ENCODE data around the gene PIWIL4.
"Not testable (repeated sequence)": the region's sequence is repeated elsewhere in the genome, so short reads cannot be mapped to it uniquely, and the experiment has no call there.

PIWIL4 gene

GRCh38 chr11:94639901-94640721 is 72.9 kb downstream of the PIWIL4 start:
- no peak for DNase-seq

DNA sequence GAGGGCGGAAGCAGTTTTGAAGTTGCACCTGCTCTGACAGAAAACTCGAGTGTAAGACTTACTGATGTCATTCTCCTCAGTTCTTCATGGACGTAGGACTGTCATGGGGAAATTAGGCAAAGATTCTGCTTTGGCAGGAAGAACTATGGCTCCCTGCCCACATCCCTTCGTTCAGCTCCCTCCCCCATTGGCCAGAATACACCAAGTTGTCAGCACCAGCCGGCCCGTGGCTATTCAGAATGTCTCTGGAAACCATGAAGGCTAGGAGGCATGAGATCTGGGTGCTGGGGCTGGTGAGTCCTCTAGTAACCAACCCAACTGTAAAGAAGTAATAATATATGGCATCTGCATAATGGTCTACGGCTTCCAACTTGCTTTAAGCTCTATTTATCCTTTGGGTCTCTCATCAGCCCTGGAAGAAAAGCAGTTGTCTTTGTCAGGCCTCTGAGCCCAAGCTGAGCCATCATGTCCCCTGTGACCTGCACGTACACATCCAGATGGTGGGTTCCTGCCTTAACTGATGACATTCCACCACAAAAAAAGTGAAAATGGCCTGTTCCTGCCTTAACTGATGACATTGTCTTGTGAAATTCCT is 74.1 kb downstream of the PIWIL4 start:
- no peak for DNase-seq

DNA sequence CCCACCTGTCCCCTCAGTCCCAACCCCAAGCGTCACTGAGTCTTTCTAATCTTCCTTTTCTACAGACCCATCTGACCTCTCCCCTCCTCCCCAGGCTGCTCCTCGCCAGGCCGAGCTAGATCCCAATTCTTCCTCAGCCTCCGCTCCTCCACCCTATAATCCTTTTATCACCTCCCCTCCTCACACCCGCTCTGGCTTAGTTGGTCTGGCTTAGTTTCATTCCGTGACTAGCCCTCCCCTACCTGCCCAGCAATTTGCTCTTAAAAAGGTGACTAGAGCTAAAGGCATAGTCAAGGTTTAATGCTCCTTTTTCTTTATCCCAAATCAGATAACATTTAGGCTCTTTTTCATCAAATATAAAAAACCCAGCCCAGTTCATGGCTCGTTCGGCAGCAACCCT is 76.0 kb downstream of the PIWIL4 start:
- DNase-seq = not testable (repeated sequence)

DNA sequence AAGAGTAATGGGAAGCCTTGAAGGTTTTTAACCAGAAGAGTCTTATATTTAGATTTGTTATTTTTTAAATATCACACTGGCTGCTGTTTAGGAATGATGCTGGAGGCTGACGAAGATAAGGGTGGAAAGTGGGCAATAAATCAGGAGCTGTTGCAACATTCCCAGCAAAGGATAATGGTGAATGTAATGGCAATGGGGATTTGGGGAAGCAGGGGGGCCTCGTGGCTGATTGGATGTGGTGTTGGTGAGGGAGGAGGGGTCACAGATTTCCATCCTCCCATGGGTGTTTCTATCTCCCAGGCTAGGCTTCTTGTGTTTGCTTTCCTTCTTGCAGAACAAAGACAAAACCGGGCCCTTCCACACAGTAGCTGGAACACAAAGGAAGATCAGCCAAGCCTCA is 80.8 kb downstream of the PIWIL4 start:
- no peak for DNase-seq

DNA sequence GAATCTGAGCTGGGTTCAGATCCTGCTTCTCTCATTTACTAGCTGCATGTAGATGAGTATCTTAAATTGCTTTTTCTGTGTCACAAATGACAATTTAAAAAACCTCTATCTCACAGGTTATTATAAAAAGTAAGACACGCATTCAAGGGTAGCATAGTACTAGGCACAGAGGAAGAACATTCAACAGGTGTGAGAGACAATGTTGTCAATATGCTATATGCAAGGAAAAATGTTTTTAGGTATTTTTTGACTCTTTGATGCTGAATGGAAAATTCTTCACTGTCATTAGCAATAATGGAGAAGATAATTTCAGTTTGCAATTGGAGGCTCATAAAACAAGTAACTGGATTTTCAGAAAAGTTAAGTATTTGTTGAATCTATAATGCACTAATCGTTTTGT is 81.6 kb downstream of the PIWIL4 start:
- no peak for DNase-seq

DNA sequence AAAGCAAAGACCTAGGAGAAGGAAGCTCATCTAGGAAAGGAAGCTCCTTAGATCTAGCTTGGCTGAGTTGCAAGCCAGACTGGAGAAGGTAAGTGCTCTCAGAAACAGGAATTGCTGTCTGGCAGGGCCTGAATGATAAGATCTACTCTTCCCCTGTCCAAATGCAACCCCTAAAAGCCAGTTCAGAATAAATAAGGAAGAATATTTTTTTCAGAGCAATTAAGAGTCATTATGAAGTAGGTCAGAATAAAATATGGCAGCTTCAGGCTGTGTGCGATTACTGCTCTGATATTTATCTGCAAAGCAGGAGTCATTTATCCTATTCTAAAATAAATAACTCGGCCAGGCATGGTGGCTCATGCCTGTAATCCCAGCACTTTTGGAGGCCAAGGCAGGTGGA is 82.1 kb downstream of the PIWIL4 start:
- no peak for DNase-seq

GRCh38 chr11:94649964-94650623 is 82.9 kb downstream of the PIWIL4 start:
- no peak for DNase-seq

DNA sequence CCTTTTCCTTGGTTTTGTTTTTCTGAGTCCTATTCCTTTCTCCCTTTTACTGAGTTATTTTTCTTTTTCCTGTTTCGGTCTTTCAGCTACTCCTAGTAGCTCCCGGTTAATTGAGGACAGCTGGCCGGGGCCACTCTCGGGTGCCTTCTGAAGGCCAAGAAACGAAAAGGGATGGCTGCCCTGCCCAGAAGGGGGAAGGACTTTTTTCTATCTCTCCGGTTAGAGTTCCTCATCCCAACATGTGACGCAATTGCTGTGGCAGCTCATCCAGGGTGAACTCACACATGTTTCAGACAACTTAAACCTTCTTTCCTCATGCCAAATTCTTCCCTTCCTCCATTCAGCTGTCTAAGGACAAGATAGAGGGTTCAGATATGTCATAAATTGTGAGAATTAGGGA is 83.6 kb downstream of the PIWIL4 start:
- no peak for DNase-seq

- no peak for DNase-seq
Observed at GRCh38 chr11:94652735-94653284, 85.6 kb downstream of the PIWIL4 start.

DNA sequence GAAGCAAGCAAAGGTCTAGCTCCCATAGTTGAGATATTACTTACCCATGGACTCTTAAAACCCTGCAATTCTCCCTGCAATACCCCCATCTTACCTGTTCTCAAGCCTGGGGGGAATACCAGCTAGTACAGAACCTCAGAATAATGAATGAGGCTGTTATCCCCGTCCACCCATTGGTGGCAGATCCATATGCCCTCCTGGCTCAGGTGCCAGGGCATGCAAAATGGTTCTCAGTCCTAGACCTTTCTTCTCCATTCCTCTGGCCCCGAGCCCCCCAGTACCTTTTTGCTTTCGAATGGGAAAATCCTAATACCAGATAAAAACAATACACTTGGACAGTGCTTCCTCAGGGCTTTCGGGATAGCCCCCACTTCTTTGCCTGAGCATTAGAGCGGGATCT is 86.4 kb downstream of the PIWIL4 start:
- no peak for DNase-seq

DNA sequence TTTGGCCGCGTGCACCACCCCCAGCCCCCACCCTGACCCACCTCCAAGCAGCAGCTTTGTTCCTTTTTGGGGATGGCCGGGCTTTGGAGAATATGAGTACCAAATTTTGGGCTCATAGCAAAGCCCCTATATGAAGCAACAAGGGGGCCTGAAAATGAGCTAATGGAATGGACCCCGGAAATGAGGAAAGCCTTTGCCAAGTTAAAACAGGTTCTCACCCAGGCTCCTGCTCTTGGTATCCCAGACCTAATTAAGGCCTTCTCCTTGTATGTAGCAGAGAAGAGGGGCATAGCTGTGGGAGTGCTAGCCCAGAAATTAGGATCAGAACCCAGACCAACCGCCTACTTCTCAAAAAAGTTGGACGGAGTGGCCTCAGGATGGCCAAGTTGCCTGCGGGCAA is 87.0 kb downstream of the PIWIL4 start:
- no peak for DNase-seq

GRCh38 chr11:94655291-94655690 is 88.1 kb downstream of the PIWIL4 start:
- no peak for DNase-seq

DNA sequence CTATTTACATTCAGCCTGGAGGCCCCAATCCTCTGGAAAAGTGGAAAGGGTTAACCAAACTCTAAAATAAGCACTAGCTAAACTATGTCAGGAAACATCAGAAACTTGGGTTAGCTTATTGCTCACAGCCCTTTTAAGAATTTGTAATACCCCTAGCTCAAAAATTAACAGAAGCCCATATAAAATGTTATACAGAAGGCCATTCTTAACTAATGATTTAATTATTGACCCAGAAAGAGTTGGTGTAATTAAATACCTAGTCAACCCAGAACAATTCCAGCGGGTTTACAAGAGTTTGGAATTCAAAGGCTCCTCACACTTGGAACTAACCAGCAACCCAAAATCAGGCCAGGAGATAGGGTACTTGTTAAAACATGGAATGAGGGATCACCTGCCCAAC is 88.8 kb downstream of the PIWIL4 start:
- DNase-seq = no peak

- no peak for DNase-seq
Observed at GRCh38 chr11:94656968-94657367, 89.8 kb downstream of the PIWIL4 start.

DNA sequence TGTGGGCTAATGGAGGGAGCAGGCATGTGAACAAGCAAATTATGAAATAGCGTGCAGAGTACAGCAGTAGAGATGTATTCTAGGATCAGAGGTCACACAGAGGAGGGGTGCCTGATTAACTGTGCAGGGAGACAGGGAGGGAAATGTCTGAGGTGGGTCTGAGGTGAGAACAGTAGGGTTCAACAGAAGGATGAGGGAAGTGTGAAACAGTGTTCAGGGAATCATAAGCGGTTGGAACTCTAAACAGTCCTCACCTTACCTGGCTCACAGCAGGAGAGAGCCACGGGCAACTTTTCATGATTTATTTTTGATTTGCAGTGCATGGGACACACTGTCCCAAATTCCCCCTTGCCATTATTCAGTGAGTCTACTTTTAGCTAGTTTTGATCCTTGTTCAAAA is 90.5 kb downstream of the PIWIL4 start:
- DNase-seq = no peak

GRCh38 chr11:94658386-94658785 is 91.2 kb downstream of the PIWIL4 start:
- no peak for DNase-seq

DNA sequence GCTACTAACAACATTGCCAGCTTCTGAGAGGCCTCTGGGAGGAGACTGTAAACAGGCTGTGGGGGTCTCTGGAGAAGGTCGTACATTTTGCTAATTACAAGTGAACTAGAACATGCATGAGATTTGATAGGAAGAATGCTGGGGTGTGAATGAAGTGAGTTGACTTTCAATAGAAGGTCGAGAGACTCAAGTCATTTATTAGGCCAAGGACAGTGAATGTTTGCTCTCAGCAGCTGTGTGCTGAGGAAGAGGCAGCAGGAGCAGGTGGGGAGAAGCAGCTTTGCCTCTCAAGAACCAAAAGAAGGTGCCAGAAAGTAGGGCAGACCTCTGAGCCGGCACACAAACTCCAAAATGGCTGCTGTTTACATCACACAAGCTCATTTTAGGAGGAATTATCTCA is 91.7 kb downstream of the PIWIL4 start:
- no peak for DNase-seq

DNA sequence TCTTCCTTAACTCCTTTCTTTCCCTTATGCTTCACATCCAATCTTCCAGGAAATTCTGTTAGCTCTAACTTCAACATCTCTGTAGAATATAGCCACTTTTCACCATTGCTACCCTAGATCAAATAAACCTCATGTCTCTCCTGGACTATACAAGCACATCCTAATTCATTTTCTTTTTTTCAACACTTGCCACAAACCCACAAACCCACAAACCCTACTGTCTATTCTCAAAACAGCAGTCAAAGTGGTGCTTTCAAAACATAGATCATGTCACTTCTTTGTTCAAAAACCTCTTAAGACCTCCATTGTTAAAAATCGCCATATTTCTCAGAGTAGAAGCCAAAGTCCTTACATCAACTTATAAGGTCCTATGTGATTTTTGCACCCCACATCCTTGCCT is 94.3 kb downstream of the PIWIL4 start:
- DNase-seq = no peak

- DNase-seq = no peak
Observed at GRCh38 chr11:94662065-94662779, 95.1 kb downstream of the PIWIL4 start.

DNA sequence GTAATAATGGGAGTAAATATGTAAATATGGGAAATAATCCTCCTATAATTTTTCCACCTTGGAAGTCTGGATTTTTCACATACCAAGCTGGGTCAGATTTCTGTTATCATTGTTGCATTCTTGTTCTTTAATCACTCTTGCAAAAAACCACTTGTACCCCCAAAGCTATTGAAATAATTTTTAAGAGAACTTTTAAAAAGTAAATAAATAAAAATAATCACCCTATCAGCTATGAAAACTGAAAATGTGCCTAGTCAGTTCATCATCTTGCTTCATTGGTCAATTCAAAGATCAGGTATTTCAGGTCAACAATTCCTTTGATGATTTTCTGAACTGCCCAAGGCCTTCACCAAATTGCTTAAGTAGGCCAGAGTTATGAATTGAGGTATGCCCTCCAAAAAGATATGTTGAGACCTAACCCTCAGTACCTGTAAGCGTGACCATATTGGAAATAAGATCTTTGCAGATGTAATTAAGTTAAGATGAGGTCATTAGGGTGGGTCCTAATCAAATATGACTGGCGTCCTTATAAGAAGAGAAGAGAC is 95.8 kb downstream of the PIWIL4 start:
- no peak for DNase-seq

DNA sequence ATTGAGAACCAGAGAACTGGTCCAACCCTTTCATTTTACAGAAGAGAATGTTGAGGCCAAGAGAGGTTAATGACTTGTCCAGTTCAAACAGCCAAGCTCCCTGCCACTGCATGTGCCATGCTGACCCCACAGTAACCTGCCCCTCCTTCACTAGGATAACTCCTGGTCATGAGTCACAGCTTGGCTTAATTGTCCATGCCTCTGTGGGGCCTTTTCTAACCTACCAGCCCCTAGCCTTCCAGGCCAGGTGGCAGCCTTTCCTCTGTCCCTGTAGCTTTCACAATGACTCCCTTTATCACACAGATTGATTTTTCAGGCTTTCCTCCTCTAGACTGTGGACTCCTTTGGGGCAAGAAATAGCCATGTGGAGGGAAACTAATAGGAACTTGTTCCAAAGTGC is 97.2 kb downstream of the PIWIL4 start:
- DNase-seq = no peak

- DNase-seq = no peak
Observed at GRCh38 chr11:94665116-94665659, 98.0 kb downstream of the PIWIL4 start.

Data from OCI-M1 (cell line).